Measurements from ENCODE around the gene BARHL1.

BARHL1 gene

DNA sequence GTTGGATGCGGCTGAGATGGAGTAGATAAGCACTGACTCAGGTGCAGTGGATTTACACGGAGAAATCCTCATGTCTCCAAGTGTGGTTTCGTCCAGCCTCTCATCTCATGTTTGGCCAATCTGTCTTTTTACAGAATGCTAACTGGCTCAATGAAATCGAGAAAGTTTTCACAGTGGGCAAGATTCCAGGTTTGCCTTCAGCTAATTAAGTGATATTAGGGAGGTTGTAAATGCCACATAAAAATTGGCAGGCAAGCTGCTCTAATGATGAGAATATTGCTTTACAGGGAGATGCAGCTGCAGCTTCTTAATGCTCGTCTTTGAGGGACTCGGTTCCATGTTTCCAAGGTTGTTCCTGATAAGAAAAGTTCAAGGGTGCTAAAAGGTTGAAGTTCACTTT lies 23.7 kb downstream of the BARHL1 start:
- Histone ChIP-seq H3K27me3 (no peaks in the 10 kb centered on the region), H3K36me3 (peaks cover 85% of the 10 kb centered on the region), H3K9me3 (no peaks in the 10 kb centered on the region), H3K27ac (no peak overlapping the region), H3K4me2 (no peak overlapping the region), H3K4me1 (peaks cover 28% of the 10 kb centered on the region), H3K9ac (no peak overlapping the region), H4K20me1 (peaks cover 31% of the 10 kb centered on the region; the same call in 1 of the 2 replicates), H3K4me3 (no peak overlapping the region)
- TF ChIP-seq Cebpa-rat (IDR thresholded peaks at IDR 0.05) = no peak

DNA sequence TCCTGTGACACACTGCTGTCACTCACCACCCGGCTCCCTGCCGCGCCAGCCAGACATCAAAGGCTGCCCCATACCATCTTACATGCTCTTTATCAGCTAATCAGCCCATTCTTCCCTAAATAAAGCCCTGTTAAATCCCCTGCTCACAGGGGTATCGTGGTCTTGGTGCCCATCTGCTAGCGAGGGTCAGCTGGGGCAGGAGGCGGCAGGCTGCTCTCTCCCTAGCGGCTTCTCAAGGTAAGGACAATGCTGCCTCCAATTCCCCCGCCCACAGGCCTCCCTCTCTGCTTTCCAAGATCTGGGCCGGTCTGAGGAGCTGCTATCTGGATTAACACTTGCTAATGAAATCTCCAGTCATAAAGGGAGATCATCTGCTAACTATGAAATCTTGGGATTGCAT lies 26.8 kb downstream of the BARHL1 start:
- Histone ChIP-seq H4K20me1 (peaks cover 6% of the 10 kb centered on the region; the same call in 1 of the 2 replicates), H3K36me3 (peaks cover 99% of the 10 kb centered on the region)

DNA sequence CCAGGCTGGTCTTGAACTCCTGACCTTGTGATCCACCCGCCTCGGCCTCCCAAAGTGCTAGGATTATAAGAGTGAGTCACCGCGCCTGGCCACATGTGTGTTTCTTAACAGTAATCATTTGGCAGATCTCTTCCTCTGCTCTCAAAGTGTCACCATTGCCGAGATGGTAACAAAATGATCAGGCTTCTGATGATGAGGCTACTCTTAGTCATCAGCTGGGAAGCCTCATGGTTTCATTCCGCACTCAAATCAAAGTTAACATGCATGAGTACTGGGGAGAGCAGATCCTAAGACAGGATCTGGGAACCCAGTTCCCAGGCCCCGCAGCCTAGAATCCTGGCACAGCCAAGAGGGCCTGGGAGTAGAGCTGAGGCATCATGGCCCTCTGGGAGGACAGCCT lies 27.4 kb downstream of the BARHL1 start:
- H3K27ac ChIP-seq = no peak overlapping the region
- peaks cover 6% of the 10 kb centered on the region; the same call in 1 of the 2 replicates for H4K20me1 ChIP-seq
- H3K4me3 ChIP-seq = no peak overlapping the region
- no peak for TF ChIP-seq Cebpa-rat (IDR thresholded peaks at IDR 0.05)
- no peaks in the 10 kb centered on the region for H3K27me3 ChIP-seq
- no peaks in the 10 kb centered on the region for H3K4me1 ChIP-seq
- no peaks in the 10 kb centered on the region for H3K9me3 ChIP-seq
- H3K9ac ChIP-seq = peak overlapping the region; percentile 9; the same call in 1 of the 2 replicates
- peaks cover 100% of the 10 kb centered on the region for H3K36me3 ChIP-seq
- no peak overlapping the region for H3K4me2 ChIP-seq

More for the DNA sequence above, 26.8 kb downstream of the BARHL1 start:
- H3K4me2 ChIP-seq = no peak overlapping the region
- no peaks in the 10 kb centered on the region for H3K27me3 ChIP-seq
- peaks cover 3% of the 10 kb centered on the region for H3K4me1 ChIP-seq
- TF ChIP-seq Cebpa-rat (IDR thresholded peaks at IDR 0.05) = no peak
- H3K4me3 ChIP-seq = no peak overlapping the region
- no peaks in the 10 kb centered on the region for H3K9me3 ChIP-seq
- no peak overlapping the region for H3K27ac ChIP-seq
- no peak overlapping the region for H3K9ac ChIP-seq

- Histone ChIP-seq H4K20me1 (peaks cover 6% of the 10 kb centered on the region; the same call in 1 of the 2 replicates), H3K9ac (no peak overlapping the region; the same call in 1 of the 2 replicates), H3K9me3 (no peaks in the 10 kb centered on the region), H3K27me3 (no peaks in the 10 kb centered on the region), H3K4me3 (no peak overlapping the region), H3K27ac (no peak overlapping the region), H3K4me2 (no peak overlapping the region), H3K4me1 (no peaks in the 10 kb centered on the region), H3K36me3 (peaks cover 100% of the 10 kb centered on the region)
- no peak for TF ChIP-seq Cebpa-rat (IDR thresholded peaks at IDR 0.05)
Measured at GRCh38 chr9:132610661-132611060, 28.3 kb downstream of the BARHL1 start.

DNA sequence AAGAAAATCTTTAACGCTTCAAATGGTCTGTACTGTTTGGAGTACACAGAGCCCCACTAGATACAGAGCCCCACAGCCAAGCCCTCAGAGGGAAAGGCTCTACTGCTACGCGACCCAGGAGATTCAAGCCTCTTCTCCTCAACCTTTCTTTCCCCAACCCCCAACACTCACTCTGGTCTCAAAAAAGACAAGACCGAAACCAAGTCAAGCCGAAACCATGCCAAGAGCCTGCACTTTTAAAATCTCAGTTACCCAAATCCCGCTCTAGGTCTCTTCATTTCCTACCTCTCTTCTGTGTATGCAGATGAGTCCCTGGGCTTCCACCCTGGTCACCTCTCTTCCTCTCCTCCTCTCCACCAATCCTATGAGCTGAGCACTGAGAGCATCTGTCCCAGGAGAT lies 31.9 kb downstream of the BARHL1 start:
- Histone ChIP-seq H3K4me1 (no peaks in the 10 kb centered on the region), H3K27ac (no peak overlapping the region), H3K4me3 (no peak overlapping the region), H3K9me3 (no peaks in the 10 kb centered on the region), H4K20me1 (peaks cover 6% of the 10 kb centered on the region; the same call in 1 of the 2 replicates), H3K27me3 (no peaks in the 10 kb centered on the region), H3K4me2 (no peak overlapping the region), H3K36me3 (peaks cover 100% of the 10 kb centered on the region), H3K9ac (no peak overlapping the region)
- TF ChIP-seq Cebpa-rat (IDR thresholded peaks at IDR 0.05) = no peak

- H3K4me1 ChIP-seq = no peaks in the 10 kb centered on the region
- H3K27ac ChIP-seq = no peak overlapping the region
- no peak overlapping the region for H3K4me2 ChIP-seq
- H3K4me3 ChIP-seq = no peak overlapping the region
- H4K20me1 ChIP-seq = peaks cover 6% of the 10 kb centered on the region; the same call in 1 of the 2 replicates
- H3K36me3 ChIP-seq = peaks cover 96% of the 10 kb centered on the region
- TF ChIP-seq Cebpa-rat (IDR thresholded peaks at IDR 0.05) = no peak
- no peak overlapping the region for H3K9ac ChIP-seq
- no peaks in the 10 kb centered on the region for H3K9me3 ChIP-seq
- H3K27me3 ChIP-seq = no peaks in the 10 kb centered on the region
Measured at GRCh38 chr9:132615774-132616173, 33.4 kb downstream of the BARHL1 start.

- Histone ChIP-seq H4K20me1 (peaks cover 6% of the 10 kb centered on the region; the same call in 1 of the 2 replicates), H3K36me3 (peaks cover 96% of the 10 kb centered on the region), H3K27me3 (no peaks in the 10 kb centered on the region), H3K9me3 (no peaks in the 10 kb centered on the region), H3K4me1 (no peaks in the 10 kb centered on the region), H3K4me2 (no peak overlapping the region), H3K4me3 (no peak overlapping the region), H3K27ac (no peak overlapping the region), H3K9ac (no peak overlapping the region)
- no peak for TF ChIP-seq Cebpa-rat (IDR thresholded peaks at IDR 0.05)
Measured at GRCh38 chr9:132616725-132617124, 34.3 kb downstream of the BARHL1 start.

DNA sequence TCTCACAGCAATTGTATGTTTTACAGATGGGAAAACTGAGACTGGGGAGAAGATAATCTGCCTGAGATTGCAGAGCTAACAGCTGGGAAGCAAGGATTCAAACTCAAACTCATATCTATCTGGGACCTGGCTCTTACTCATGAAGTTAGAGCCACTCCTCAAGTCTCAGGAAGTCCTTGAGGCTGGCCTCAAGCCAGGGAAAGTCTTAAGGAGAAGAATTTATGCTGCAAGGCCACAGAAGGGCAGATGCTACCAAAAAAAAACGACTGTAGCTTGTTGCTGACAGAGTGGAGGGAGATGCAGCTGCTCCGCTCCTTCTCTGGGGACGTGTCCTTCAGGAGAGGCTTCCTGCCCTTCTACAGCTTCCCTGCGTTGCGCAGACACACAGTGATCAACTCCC lies 39.8 kb downstream of the BARHL1 start:
- TF ChIP-seq Cebpa-rat (IDR thresholded peaks at IDR 0.05) = no peak
- Histone ChIP-seq H3K27me3 (no peaks in the 10 kb centered on the region), H3K36me3 (peaks cover 92% of the 10 kb centered on the region), H3K4me3 (no peak overlapping the region), H3K4me1 (no peaks in the 10 kb centered on the region), H3K9ac (no peak overlapping the region), H3K4me2 (no peak overlapping the region), H3K27ac (no peak overlapping the region), H4K20me1 (peaks cover under 1% of the 10 kb centered on the region; the same call in 1 of the 2 replicates), H3K9me3 (no peaks in the 10 kb centered on the region)

DNA sequence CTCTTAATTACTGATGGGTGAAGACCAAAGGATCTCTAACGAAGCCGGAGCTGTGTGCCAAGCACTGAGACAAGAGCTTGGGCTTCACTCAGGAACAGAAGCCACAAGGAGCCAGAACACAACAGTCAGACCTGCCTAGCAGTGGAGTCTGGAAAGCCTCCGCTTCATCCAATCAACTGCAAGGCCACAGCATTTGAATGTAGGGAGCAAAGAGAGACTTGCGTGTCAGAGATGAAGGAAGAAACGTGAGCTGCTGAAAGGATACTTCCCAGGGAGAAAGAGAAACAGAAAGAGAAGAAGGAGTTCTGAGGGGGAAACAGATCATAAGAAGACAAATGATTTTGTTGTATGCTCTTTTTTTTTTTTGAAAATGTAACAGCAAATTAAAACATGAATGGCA lies 43.9 kb downstream of the BARHL1 start:
- no peaks in the 10 kb centered on the region for H3K4me1 ChIP-seq
- no peak for TF ChIP-seq Cebpa-rat (IDR thresholded peaks at IDR 0.05)
- no peaks in the 10 kb centered on the region for H3K9me3 ChIP-seq
- peaks cover 96% of the 10 kb centered on the region for H3K36me3 ChIP-seq
- no peaks in the 10 kb centered on the region for H3K27me3 ChIP-seq
- H3K4me2 ChIP-seq = no peak overlapping the region
- no peak overlapping the region for H3K9ac ChIP-seq
- H3K27ac ChIP-seq = no peak overlapping the region
- H3K4me3 ChIP-seq = no peak overlapping the region
- 0 out of 2 replicates have a peak, but pooled peaks cover 11% of the 10 kb centered on the region for H4K20me1 ChIP-seq

DNA sequence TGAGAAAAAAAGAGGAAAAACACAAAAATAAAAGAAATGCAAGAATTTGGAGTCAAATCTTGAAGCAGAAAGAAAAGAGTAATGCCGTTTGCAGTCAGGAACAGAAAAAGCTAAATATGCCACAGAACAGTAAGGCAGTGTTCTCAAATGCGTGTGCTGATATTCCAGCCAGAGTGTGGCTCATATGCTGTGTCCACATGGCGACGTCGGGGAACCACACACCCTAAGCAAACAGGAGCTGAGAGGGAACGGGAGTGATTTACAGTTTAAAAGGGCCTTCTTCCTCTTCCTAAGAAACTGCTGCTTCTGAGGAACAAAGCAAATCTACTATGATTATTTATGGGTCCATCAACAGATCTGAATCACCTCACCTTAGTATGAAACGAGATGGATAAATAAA lies 44.7 kb downstream of the BARHL1 start:
- no peak for TF ChIP-seq Cebpa-rat (IDR thresholded peaks at IDR 0.05)
- no peaks in the 10 kb centered on the region for H3K27me3 ChIP-seq
- no peaks in the 10 kb centered on the region for H3K4me1 ChIP-seq

DNA sequence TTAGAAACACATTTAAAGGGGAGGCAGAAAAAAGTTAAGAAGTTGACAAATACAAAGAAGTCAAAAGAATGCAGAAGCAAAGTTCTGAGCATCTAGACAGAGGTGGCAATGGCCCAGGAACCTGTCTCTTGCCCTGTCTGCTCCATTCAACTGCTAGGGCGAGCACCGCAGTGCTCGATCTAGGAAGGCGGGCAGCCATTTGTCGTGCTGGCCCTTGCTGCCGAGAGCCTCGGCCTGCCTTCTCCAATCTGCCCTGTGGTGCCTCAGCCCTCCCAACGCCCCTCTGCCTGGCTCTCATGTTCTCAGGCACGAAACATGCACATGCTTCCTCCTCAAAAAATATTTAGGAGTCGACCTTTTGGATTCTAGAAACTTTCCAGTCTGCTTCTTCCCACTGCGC lies 45.2 kb downstream of the BARHL1 start:
- Histone ChIP-seq H3K4me2 (no peak overlapping the region), H3K4me3 (no peak overlapping the region), H4K20me1 (0 out of 2 replicates have a peak, but pooled peaks cover 11% of the 10 kb centered on the region), H3K36me3 (peaks cover 90% of the 10 kb centered on the region), H3K9me3 (no peaks in the 10 kb centered on the region), H3K9ac (no peak overlapping the region), H3K27me3 (no peaks in the 10 kb centered on the region), H3K4me1 (no peaks in the 10 kb centered on the region), H3K27ac (no peak overlapping the region)
- TF ChIP-seq Cebpa-rat (IDR thresholded peaks at IDR 0.05) = no peak

More for the DNA sequence above, 44.7 kb downstream of the BARHL1 start:
- H3K9ac ChIP-seq = no peak overlapping the region
- peaks cover 95% of the 10 kb centered on the region for H3K36me3 ChIP-seq
- H4K20me1 ChIP-seq = 0 out of 2 replicates have a peak, but pooled peaks cover 11% of the 10 kb centered on the region
- H3K27ac ChIP-seq = no peak overlapping the region
- H3K9me3 ChIP-seq = no peaks in the 10 kb centered on the region
- no peak overlapping the region for H3K4me2 ChIP-seq
- no peak overlapping the region for H3K4me3 ChIP-seq

Data from BLaER1 (cell line).